Measurements from ENCODE around the gene FRMPD2. TPM values are rescaled to one million over a fixed set of nuclear protein-coding genes. Genes with fewer than 3 reads are reported as not detected.

Gene FRMPD2
- total and polyA plus RNA-seq, 4 experiments from 2014 or later: not detected

- Mint-ChIP-seq H3K4me3 (no peak overlapping the region), H3K36me3 (no peaks in the 10 kb centered on the region), H3K9me3 (peaks cover 0 to 1% (median 0%) of the 10 kb centered on the region in 8 donors), H3K27ac (no peak overlapping the region), H3K27me3 (peaks cover 0 to 3% of the 10 kb centered on the region in 2 donors), H3K4me1 (no peaks in the 10 kb centered on the region)
- DNase-seq: no peak
- H3K36me3 ChIP-seq (ENCODE audit: insufficient read depth, low read length): no peaks in the 10 kb centered on the region
- H3K27ac ChIP-seq (ENCODE audit: low read depth, low read length): no peak overlapping the region
- no peaks in the 10 kb centered on the region for H3K4me1 ChIP-seq (ENCODE audit: insufficient read depth, low read length)
- POLR2A ChIA-PET (ENCODE audit: partially characterized antibody): no interaction called here
- intact Hi-C loops (cut with micrococcal nuclease): no loop called here
- H3K9me3 ChIP-seq (ENCODE audit: control insufficient read depth in 1 of 2, low read length in 2 of 2): no peaks in the 10 kb centered on the region
- no peak overlapping the region for H3K4me3 ChIP-seq (ENCODE audit: low read length in 2 of 2)
- H3K27me3 ChIP-seq (ENCODE audit: insufficient read depth, low read length): no peaks in the 10 kb centered on the region
- CTCF ChIA-PET (ENCODE audit: partially characterized antibody): interaction anchor here (1.6 kb wide), 1 partner anchor 10 kb away, joined by 4 read pairs; no protein-coding TSS in a partner anchor
These were observed 25.2 kb upstream of the FRMPD2 start for GRCh38 chr10:48299692-48300091.

GRCh38 chr10:48299066-48299465 is 24.6 kb upstream of the FRMPD2 start:
- no peak overlapping the region for H3K27ac Mint-ChIP-seq
- H3K27ac ChIP-seq (ENCODE audit: low read depth, low read length): no peak overlapping the region
- no peak overlapping the region for H3K4me3 Mint-ChIP-seq
- H3K9me3 Mint-ChIP-seq: peaks cover 0 to 1% (median 0%) of the 10 kb centered on the region in 8 donors
- DNase-seq: no peak
- no peak overlapping the region for H3K4me3 ChIP-seq (ENCODE audit: low read length in 2 of 2)
- H3K27me3 Mint-ChIP-seq: peaks cover 0 to 3% of the 10 kb centered on the region in 2 donors
- no peaks in the 10 kb centered on the region for H3K4me1 Mint-ChIP-seq
- ChIA-PET CTCF (ENCODE audit: partially characterized antibody) (no interaction called here), POLR2A (ENCODE audit: partially characterized antibody) (no interaction called here)
- H3K27me3 ChIP-seq (ENCODE audit: insufficient read depth, low read length): no peaks in the 10 kb centered on the region
- H3K36me3 Mint-ChIP-seq: no peaks in the 10 kb centered on the region
- H3K36me3 ChIP-seq (ENCODE audit: insufficient read depth, low read length): no peaks in the 10 kb centered on the region
- H3K4me1 ChIP-seq (ENCODE audit: insufficient read depth, low read length): no peaks in the 10 kb centered on the region
- intact Hi-C loops (cut with micrococcal nuclease): no loop called here
- no peaks in the 10 kb centered on the region for H3K9me3 ChIP-seq (ENCODE audit: control insufficient read depth in 1 of 2, low read length in 2 of 2)

- CTCF ChIA-PET (ENCODE audit: partially characterized antibody): no interaction called here
- Mint-ChIP-seq H3K4me1 (no peaks in the 10 kb centered on the region), H3K9me3 (peaks cover 0 to 1% (median 0%) of the 10 kb centered on the region in 8 donors), H3K36me3 (no peaks in the 10 kb centered on the region), H3K27ac (no peak overlapping the region), H3K27me3 (peaks cover 0 to 3% of the 10 kb centered on the region in 2 donors), H3K4me3 (no peak overlapping the region)
- Histone ChIP-seq H3K4me1 (ENCODE audit: insufficient read depth, low read length) (no peaks in the 10 kb centered on the region), H3K9me3 (ENCODE audit: control insufficient read depth in 1 of 2, low read length in 2 of 2) (no peaks in the 10 kb centered on the region), H3K27ac (ENCODE audit: low read depth, low read length) (no peak overlapping the region), H3K4me3 (ENCODE audit: low read length in 2 of 2) (no peak overlapping the region), H3K27me3 (ENCODE audit: insufficient read depth, low read length) (no peaks in the 10 kb centered on the region), H3K36me3 (ENCODE audit: insufficient read depth, low read length) (no peaks in the 10 kb centered on the region)
- intact Hi-C loops (cut with micrococcal nuclease): no loop called here
- DNase-seq: no peak
- POLR2A ChIA-PET (ENCODE audit: partially characterized antibody): no interaction called here
These were observed 22.1 kb upstream of the FRMPD2 start for GRCh38 chr10:48296576-48297098.

- no peak for DNase-seq
- H3K36me3 Mint-ChIP-seq: no peaks in the 10 kb centered on the region
- Histone ChIP-seq H3K4me1 (ENCODE audit: insufficient read depth, low read length) (no peaks in the 10 kb centered on the region), H3K4me3 (ENCODE audit: low read length in 2 of 2) (no peak overlapping the region), H3K9me3 (ENCODE audit: control insufficient read depth in 1 of 2, low read length in 2 of 2) (no peaks in the 10 kb centered on the region), H3K27me3 (ENCODE audit: insufficient read depth, low read length) (no peaks in the 10 kb centered on the region), H3K27ac (ENCODE audit: low read depth, low read length) (no peak overlapping the region), H3K36me3 (ENCODE audit: insufficient read depth, low read length) (no peaks in the 10 kb centered on the region)
- H3K27ac Mint-ChIP-seq: no peak overlapping the region
- ChIA-PET POLR2A (ENCODE audit: partially characterized antibody) (no interaction called here), CTCF (ENCODE audit: partially characterized antibody) (no interaction called here)
- no peak overlapping the region for H3K4me3 Mint-ChIP-seq
- no peaks in the 10 kb centered on the region for H3K9me3 Mint-ChIP-seq
- intact Hi-C loops (cut with micrococcal nuclease): no loop called here
- peaks cover 2 to 3% of the 10 kb centered on the region in 2 donors for H3K27me3 Mint-ChIP-seq
- peaks cover 2 to 6% (median 5%) of the 10 kb centered on the region in 4 donors for H3K4me1 Mint-ChIP-seq
These were observed 19.9 kb upstream of the FRMPD2 start for GRCh38 chr10:48294431-48294830.

GRCh38 chr10:48292616-48293015 is 18.1 kb upstream of the FRMPD2 start:
- Mint-ChIP-seq H3K4me3 (no peak overlapping the region), H3K27ac (no peak overlapping the region), H3K27me3 (peaks cover 2 to 3% of the 10 kb centered on the region in 2 donors), H3K9me3 (no peaks in the 10 kb centered on the region), H3K4me1 (peaks cover 2 to 16% (median 8%) of the 10 kb centered on the region in 4 donors), H3K36me3 (no peaks in the 10 kb centered on the region)
- Histone ChIP-seq H3K36me3 (ENCODE audit: insufficient read depth, low read length) (no peaks in the 10 kb centered on the region), H3K4me1 (ENCODE audit: insufficient read depth, low read length) (no peaks in the 10 kb centered on the region), H3K27ac (ENCODE audit: low read depth, low read length) (no peak overlapping the region), H3K4me3 (ENCODE audit: low read length in 2 of 2) (no peak overlapping the region), H3K27me3 (ENCODE audit: insufficient read depth, low read length) (no peaks in the 10 kb centered on the region), H3K9me3 (ENCODE audit: control insufficient read depth in 1 of 2, low read length in 2 of 2) (no peaks in the 10 kb centered on the region)
- CTCF ChIA-PET (ENCODE audit: partially characterized antibody): no interaction called here
- intact Hi-C loops (cut with micrococcal nuclease): no loop called here
- DNase-seq: no peak
- POLR2A ChIA-PET (ENCODE audit: partially characterized antibody): no interaction called here

GRCh38 chr10:48291190-48291589 is 16.7 kb upstream of the FRMPD2 start:
- intact Hi-C loops (cut with micrococcal nuclease): no loop called here
- Histone ChIP-seq H3K36me3 (ENCODE audit: insufficient read depth, low read length) (no peaks in the 10 kb centered on the region), H3K27ac (ENCODE audit: low read depth, low read length) (no peak overlapping the region), H3K9me3 (ENCODE audit: control insufficient read depth in 1 of 2, low read length in 2 of 2) (no peaks in the 10 kb centered on the region), H3K4me3 (ENCODE audit: low read length in 2 of 2) (no peak overlapping the region), H3K27me3 (ENCODE audit: insufficient read depth, low read length) (no peaks in the 10 kb centered on the region), H3K4me1 (ENCODE audit: insufficient read depth, low read length) (no peaks in the 10 kb centered on the region)
- no peak for DNase-seq
- H3K4me3 Mint-ChIP-seq: no peak overlapping the region
- peaks cover 0 to 9% of the 10 kb centered on the region in 2 donors for H3K27me3 Mint-ChIP-seq
- ChIA-PET POLR2A (ENCODE audit: partially characterized antibody) (no interaction called here), CTCF (ENCODE audit: partially characterized antibody) (interaction anchor here (2.0 kb wide), 1 partner anchor 13 kb away, joined by 9 read pairs; no protein-coding TSS in a partner anchor)
- no peaks in the 10 kb centered on the region for H3K36me3 Mint-ChIP-seq
- no peak overlapping the region for H3K27ac Mint-ChIP-seq
- H3K4me1 Mint-ChIP-seq: peaks cover 2 to 22% (median 11%) of the 10 kb centered on the region in 4 donors
- H3K9me3 Mint-ChIP-seq: peaks cover 0 to 2% (median 0%) of the 10 kb centered on the region in 8 donors

GRCh38 chr10:48290286-48290685 is 15.8 kb upstream of the FRMPD2 start:
- H3K4me1 Mint-ChIP-seq: peaks cover 2 to 22% (median 11%) of the 10 kb centered on the region in 4 donors
- Histone ChIP-seq H3K4me3 (ENCODE audit: low read length in 2 of 2) (no peak overlapping the region), H3K27ac (ENCODE audit: low read depth, low read length) (no peak overlapping the region), H3K27me3 (ENCODE audit: insufficient read depth, low read length) (no peaks in the 10 kb centered on the region), H3K36me3 (ENCODE audit: insufficient read depth, low read length) (no peaks in the 10 kb centered on the region), H3K4me1 (ENCODE audit: insufficient read depth, low read length) (no peaks in the 10 kb centered on the region), H3K9me3 (ENCODE audit: control insufficient read depth in 1 of 2, low read length in 2 of 2) (no peaks in the 10 kb centered on the region)
- ChIA-PET CTCF (ENCODE audit: partially characterized antibody) (interaction anchor here (1.6 to 2.0 kb wide), 2 partner anchors 10 to 14 kb away, joined by 4 to 9 read pairs; no protein-coding TSS in a partner anchor), POLR2A (ENCODE audit: partially characterized antibody) (no interaction called here)
- no peaks in the 10 kb centered on the region for H3K36me3 Mint-ChIP-seq
- H3K4me3 Mint-ChIP-seq: no peak overlapping the region
- DNase-seq: no peak
- H3K9me3 Mint-ChIP-seq: peaks cover 0 to 5% (median 0%) of the 10 kb centered on the region in 8 donors
- H3K27me3 Mint-ChIP-seq: peaks cover 6 to 16% of the 10 kb centered on the region in 2 donors
- H3K27ac Mint-ChIP-seq: no peak overlapping the region
- intact Hi-C loops (cut with micrococcal nuclease): no loop called here

All from CD4-positive, alpha-beta memory T cell (primary cell).